Astrocyte of the spinal cord (primary cell): Measurements from ENCODE around the gene TMEFF2.

ENCODE experiments used
- DNase-seq: peaks from one replicate; pipeline ENCODE4 v3.0.0; 2011; ENCODE audit warnings: low read depth, low spot score
- H3K4me3 ChIP-seq: 2 replicates; pipeline ENCODE4 v1.5.1; 2011; ENCODE audit warnings: low read depth, mild to moderate bottlenecking, low read length, moderate library complexity
- in situ Hi-C: cut with HindIII; loops from 2 replicates; pipeline ENCODE4 v1.10.0; 2017; ENCODE audit warnings: low sequenced_read_pairs
- TF ChIP-seq, protein P1 (sequence below): IDR thresholded peaks from 2 replicates; pipeline ENCODE4 v1.5.1; 2012; ENCODE audit warnings: low read depth, mild to moderate bottlenecking, low read length, inconsistent platforms

The TMEFF2 gene

DNA sequence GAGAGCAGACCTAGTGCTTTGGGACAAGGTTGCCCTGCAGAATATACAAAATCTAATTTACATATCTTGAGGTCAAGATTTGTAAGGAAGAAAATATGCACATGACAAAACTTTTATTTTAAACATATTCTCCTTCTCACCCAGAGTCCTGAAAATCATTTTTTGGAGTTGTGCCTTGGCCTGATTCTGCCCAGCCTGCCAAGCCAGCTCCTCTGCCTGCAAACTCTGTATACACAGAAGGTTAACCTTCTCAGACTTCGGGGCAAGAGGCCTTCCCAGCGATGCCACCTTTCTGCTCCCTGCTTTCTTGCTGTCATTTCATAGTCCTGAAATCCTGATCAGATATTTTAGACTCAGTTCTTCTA is 252.0 kb downstream of the TMEFF2 start:
- TF ChIP-seq, protein P1, sequence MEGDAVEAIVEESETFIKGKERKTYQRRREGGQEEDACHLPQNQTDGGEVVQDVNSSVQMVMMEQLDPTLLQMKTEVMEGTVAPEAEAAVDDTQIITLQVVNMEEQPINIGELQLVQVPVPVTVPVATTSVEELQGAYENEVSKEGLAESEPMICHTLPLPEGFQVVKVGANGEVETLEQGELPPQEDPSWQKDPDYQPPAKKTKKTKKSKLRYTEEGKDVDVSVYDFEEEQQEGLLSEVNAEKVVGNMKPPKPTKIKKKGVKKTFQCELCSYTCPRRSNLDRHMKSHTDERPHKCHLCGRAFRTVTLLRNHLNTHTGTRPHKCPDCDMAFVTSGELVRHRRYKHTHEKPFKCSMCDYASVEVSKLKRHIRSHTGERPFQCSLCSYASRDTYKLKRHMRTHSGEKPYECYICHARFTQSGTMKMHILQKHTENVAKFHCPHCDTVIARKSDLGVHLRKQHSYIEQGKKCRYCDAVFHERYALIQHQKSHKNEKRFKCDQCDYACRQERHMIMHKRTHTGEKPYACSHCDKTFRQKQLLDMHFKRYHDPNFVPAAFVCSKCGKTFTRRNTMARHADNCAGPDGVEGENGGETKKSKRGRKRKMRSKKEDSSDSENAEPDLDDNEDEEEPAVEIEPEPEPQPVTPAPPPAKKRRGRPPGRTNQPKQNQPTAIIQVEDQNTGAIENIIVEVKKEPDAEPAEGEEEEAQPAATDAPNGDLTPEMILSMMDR = no peak
- in situ Hi-C loops = no loop called here
- H3K4me3 ChIP-seq = no peak overlapping the region
- DNase-seq = no peak

DNA sequence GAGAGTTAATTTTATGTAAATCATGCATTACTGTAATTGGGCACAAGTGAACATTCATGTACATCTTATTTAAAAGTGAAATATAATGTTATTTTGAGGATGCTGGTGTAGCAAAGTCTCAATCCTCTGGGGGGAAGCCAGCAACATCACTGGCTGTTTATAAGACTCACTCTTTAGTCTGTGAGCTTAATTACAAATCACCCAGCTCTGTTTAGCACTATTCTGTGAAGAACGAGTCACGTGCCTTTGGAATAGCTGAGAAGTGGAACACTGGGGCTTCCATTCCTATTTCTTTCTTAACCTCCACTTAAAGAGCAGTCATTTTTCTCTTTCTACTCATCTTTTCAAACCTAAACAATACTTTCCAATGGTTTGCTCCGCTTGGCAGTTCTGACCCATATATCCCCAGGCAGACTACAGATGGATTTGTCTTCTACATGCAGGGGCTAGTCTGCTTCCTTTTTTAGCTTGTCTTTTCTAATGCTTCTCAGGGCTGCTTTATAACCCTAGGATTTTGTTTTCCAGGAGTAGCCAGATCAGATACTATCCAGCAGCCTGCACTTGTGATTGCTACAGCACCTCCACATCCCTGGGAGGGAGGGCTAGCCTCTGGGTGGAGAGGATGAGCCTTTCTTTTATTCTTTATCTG is 252.5 kb downstream of the TMEFF2 start:
- TF ChIP-seq, protein P1 = no peak
- in situ Hi-C loops = no loop called here
- no peak for DNase-seq
- H3K4me3 ChIP-seq = no peak overlapping the region

DNA sequence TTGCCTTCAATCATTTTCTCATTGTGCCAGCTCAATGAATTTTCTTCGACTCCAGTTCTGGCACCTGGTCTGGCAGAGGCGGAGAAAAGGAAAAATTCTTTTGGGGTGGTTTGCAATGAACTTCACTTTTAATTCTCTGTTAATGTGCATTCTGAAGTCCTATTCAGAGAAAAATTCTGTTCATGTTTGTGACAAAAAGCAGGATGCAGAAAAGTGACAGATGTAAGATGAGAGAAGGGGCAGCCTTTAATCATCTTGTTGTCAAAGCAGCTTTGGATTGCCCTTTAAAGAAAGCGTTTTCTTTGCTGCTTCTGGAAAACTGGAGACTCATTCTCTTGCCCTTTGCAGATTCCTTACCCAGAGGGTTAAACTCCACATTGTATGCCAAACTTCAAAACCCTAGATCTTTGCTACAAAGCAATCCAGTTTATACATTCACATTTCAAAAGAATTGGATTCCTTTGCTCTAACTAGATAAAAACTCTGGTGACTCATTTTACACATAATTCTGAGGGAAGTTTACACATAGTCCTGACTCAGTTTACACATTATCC is 253.3 kb downstream of the TMEFF2 start:
- TF ChIP-seq, protein P1 = no peak
- in situ Hi-C loops = no loop called here
- no peak for DNase-seq
- no peak overlapping the region for H3K4me3 ChIP-seq

DNA sequence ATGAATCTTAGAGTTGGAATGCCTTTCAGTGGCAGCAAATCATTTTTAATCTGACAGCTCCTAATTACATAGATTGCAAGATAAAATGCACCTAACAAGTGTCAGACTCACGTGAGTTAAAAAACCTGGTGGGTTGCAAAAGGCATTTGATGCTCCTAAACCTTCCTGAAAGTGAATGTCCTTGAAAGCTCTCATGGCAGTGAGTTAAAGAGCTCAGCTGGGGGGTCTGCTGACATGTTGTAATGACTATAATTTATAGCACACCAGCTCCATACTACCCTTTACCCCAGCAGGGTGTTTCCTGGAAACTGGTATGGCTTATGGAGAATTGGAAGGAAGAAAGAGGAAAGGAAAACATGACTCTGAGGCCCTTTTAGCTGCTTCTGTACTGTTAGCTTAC is 256.0 kb downstream of the TMEFF2 start:
- in situ Hi-C loops = no loop called here
- no peak for DNase-seq
- H3K4me3 ChIP-seq = no peak overlapping the region
- TF ChIP-seq, protein P1 = no peak

DNA sequence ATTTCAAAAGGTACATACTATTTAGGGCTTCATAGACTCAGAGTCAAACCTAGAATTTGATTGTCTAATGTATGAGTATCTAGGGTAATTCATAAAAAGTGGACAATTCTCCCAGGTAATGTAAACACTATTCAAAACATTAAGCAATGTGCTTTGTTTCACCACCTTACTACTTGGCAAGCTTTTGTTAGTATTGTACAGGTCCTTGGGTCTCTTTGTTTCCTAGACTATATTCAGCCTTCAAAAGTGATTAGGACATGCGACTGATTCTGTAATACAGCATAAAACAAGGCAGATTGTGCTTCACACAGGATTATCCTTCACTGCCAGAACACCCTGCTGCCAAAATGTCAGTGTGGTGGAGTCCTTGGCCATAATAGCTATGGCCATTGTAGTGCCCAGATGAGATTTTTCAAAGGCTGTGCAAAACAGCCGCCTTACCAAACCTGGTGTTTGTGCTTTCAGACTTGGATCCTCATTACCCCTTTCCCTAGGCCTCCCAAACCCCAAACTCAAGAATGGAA is 257.8 kb downstream of the TMEFF2 start:
- TF ChIP-seq, protein P1 = no peak
- H3K4me3 ChIP-seq = no peak overlapping the region
- in situ Hi-C loops = no loop called here
- DNase-seq = no peak

DNA sequence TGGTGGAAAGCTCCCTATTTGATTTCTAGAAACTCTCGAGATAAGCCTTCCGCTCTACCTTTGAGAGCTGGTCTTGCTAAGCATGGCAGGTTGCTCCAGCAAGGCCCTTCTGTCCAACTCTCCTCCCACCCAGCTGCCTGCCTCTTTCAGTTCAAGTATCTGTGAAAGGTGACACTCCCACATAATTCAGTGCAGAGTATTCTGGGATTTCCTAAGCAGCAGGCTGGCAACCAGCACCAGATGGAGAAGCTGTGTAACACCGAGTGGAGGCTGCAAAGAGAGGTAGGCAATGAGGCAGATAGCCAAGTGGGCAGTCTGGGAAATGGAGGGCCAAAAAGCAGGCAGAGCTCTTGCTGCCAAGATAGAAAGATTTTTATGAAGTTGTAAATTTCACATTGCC is 259.5 kb downstream of the TMEFF2 start:
- in situ Hi-C loops = no loop called here
- TF ChIP-seq, protein P1 = no peak
- no peak for DNase-seq
- no peak overlapping the region for H3K4me3 ChIP-seq
